ENCODE measurements around the gene SGK1. TPM values are rescaled to one million over a fixed set of nuclear protein-coding genes. Genes with fewer than 3 reads are reported as not detected.

Gene SGK1
- total RNA-seq, 3 donors from 2014 or later: 104 to 459 (median 193) TPM

DNA sequence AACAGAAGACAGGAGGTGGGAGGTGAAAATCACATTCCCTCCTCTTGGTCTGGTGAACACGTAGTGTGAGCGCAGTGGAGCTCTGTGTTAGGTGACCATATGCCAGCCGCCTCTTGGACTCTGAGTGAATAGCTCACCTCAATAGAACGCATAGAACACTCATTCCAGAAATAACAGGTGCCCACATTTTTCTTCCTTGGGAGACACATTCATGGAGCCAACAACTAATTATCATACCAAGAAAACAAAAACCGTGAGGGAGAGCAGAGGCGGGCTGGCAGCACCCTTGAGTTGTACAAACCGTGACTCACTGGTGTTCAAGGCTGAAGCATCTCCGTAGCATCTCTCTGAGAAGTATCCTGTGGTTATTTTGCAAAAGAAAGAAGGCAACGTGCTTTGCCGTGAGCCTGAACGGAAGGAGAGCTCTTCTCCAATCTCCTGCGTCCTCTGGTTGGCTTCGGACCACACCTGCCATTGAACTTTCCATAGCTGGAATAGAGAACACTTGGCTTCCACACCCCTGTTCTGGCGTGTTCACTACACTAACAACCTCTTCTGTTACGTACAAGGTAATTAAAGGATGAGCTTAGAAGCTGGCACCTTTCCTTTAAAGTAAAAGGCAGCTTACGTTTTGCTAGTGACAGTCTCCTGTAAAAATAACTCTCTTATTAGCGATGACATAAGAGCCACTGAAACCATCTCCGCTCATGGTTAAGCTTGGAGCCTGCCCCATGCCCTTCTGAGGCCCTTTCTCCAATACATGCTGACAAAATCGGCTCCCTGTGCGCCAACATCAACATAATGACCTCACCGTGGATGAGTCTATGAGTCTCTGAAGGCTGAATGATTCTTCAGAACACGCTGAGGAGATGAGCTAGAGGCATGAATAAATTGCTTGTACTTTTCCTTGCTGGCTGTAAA lies 30.2 kb upstream of the SGK1 start:
- peak in 1 of 2 donors; percentile 75 for DNase-seq (ENCODE audit: low spot score in 2 of 2)
- H3K4me3 ChIP-seq: peak overlapping the region in 2 of 3 donors; percentile 15 to 26
- no peaks in the 10 kb centered on the region for H3K4me1 ChIP-seq
- no peaks in the 10 kb centered on the region for H3K27me3 ChIP-seq
- H3K27ac ChIP-seq: peak overlapping the region; percentile 64 to 81
- no peaks in the 10 kb centered on the region for H3K36me3 ChIP-seq
- TF ChIP-seq POLR2A (IDR thresholded peaks at IDR 0.05) (no peak), CTCF (IDR thresholded peaks at IDR 0.05) (no peak), POLR2AphosphoS5 (IDR thresholded peaks at IDR 0.05) (no peak)
- intact Hi-C loops (cut with DNase I; ENCODE audit: low total_unique reads): no loop called here
- H3K9me3 ChIP-seq: no peaks in the 10 kb centered on the region

DNA sequence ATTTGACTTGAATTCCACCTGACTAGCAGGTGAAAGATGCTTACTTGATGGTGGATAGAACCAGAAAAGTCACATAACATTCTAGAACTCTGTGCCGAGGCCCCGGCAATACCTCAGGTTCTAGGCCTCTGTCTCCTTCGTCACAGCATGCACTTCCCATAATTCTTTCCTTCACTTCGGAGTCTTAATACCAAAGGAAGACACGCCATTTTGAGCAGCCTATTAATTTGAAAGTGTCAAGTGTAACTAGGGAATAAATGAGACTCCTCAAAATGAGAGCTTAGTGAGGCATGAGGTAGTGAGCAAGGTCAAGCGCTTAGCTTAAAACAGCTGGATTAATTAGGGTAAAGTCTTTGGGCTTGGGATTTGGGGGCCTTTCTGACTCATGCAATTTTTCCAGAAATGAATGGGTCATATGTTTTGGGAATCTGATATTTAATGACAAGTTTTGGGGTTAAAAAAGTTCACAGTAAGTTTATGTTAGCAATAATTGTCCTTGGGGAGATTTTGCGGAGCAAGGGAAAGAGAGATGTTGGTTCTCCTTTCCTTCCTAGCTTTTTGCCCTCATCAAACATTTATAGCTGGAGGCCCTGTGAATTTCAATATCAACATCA lies 29.1 kb upstream of the SGK1 start:
- no peak for DNase-seq (ENCODE audit: low spot score in 2 of 2)
- Histone ChIP-seq H3K4me1 (no peaks in the 10 kb centered on the region), H3K9me3 (no peaks in the 10 kb centered on the region), H3K4me3 (no peak overlapping the region), H3K27ac (peak overlapping the region; percentile 64 to 81), H3K27me3 (no peaks in the 10 kb centered on the region), H3K36me3 (no peaks in the 10 kb centered on the region)
- intact Hi-C loops (cut with DNase I; ENCODE audit: low total_unique reads): no loop called here
- TF ChIP-seq CTCF (IDR thresholded peaks at IDR 0.05) (no peak), POLR2A (IDR thresholded peaks at IDR 0.05) (no peak), POLR2AphosphoS5 (IDR thresholded peaks at IDR 0.05) (no peak)

GRCh38 chr6:134345789-134346188 lies 27.9 kb upstream of the SGK1 start:
- Histone ChIP-seq H3K27ac (peak overlapping the region in 1 of 2 donors; percentile 54), H3K4me1 (no peaks in the 10 kb centered on the region), H3K9me3 (no peaks in the 10 kb centered on the region), H3K36me3 (no peaks in the 10 kb centered on the region), H3K27me3 (no peaks in the 10 kb centered on the region), H3K4me3 (peak overlapping the region in 1 of 3 donors; percentile 27)
- peak in 1 of 2 donors; percentile 23 for DNase-seq (ENCODE audit: low spot score in 2 of 2)
- TF ChIP-seq CTCF (IDR thresholded peaks at IDR 0.05) (no peak), POLR2AphosphoS5 (IDR thresholded peaks at IDR 0.05) (no peak), POLR2A (IDR thresholded peaks at IDR 0.05) (no peak)
- intact Hi-C loops (cut with DNase I; ENCODE audit: low total_unique reads): no loop called here

DNA sequence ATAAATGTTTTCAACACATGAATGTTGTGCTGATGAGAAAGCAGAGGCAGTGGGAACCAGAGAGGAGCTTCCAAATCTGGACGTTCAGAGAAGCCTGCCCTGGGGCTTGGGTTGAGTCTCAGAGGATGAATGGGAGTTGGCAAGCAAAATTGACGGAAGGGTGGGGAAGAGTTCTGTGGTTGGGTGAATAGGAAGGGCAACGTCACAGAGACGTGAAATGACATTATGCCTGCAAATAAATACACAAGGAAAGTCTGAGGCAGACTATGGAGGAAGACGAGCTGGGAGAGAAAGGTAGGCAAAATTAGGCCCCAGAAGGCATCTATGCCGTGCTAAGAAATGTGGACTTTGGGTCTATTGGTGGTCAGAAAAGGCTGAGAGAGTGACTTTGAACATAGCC lies 25.2 kb upstream of the SGK1 start:
- TF ChIP-seq CTCF (IDR thresholded peaks at IDR 0.05) (no peak), POLR2A (IDR thresholded peaks at IDR 0.05) (no peak), POLR2AphosphoS5 (IDR thresholded peaks at IDR 0.05) (no peak)
- H3K27me3 ChIP-seq: no peaks in the 10 kb centered on the region
- no peaks in the 10 kb centered on the region for H3K36me3 ChIP-seq
- H3K4me3 ChIP-seq: no peak overlapping the region
- no peaks in the 10 kb centered on the region for H3K9me3 ChIP-seq
- intact Hi-C loops (cut with DNase I; ENCODE audit: low total_unique reads): no loop called here
- H3K4me1 ChIP-seq: no peaks in the 10 kb centered on the region
- no peak for DNase-seq (ENCODE audit: low spot score in 2 of 2)
- no peak overlapping the region for H3K27ac ChIP-seq

DNA sequence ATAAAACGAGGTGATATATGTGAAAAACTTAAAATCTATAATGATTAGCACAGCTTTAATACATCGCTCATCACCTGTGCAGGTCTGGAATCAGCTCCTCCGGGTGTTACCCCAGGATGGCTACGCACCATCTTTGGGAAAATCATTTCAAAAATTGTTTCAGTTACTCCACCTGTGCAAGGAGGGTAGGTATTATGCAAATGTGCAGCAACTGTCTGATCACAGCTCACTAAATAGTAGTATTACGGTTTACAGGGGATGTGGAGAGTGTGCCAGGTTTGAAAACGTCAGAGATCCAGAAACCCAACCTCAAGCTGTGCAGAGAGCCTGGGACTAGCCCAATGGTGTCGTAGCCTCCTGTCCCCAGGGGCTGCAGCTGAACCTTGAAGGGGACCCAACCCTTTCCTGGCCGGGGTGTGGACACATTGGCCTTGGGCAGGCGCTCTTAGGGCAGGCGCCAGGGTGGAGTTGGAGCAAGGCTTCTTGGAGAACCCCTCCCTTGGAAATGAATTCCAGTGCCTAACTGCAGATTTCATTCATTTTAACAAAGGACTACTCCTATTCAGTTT lies 24.2 kb upstream of the SGK1 start:
- intact Hi-C loops (cut with DNase I; ENCODE audit: low total_unique reads): no loop called here
- no peak for DNase-seq (ENCODE audit: low spot score in 2 of 2)
- H3K27me3 ChIP-seq: no peaks in the 10 kb centered on the region

More for the DNA sequence above, 24.2 kb upstream of the SGK1 start:
- TF ChIP-seq CTCF (IDR thresholded peaks at IDR 0.05): no peak
- no peak for TF ChIP-seq POLR2AphosphoS5 (IDR thresholded peaks at IDR 0.05)
- no peak for TF ChIP-seq POLR2A (IDR thresholded peaks at IDR 0.05)
- Histone ChIP-seq H3K36me3 (no peaks in the 10 kb centered on the region), H3K4me3 (no peak overlapping the region), H3K4me1 (no peaks in the 10 kb centered on the region), H3K9me3 (no peaks in the 10 kb centered on the region), H3K27ac (no peak overlapping the region)

All from breast epithelium (tissue), 4 donors.